Mesenchymal stem cell (in vitro differentiated cells and primary cell): ENCODE data around the gene EDC4.

Experiments used
- DNase-seq: peaks from one replicate; pipeline ENCODE4 v3.0.0-alpha.2; 2013
- H2AFZ ChIP-seq: one replicate; pipeline ENCODE4 v1.6.1; 2013; ENCODE audit warnings: low read depth, mild to moderate bottlenecking, control low read depth, inconsistent platforms, low read length, moderate library complexity
- H2AK5ac ChIP-seq: 2 replicates; pipeline ENCODE4 v1.6.1; 2013; ENCODE audit warnings: low read length, moderate library complexity, mild to moderate bottlenecking, inconsistent platforms; ENCODE audit not compliant: severe bottlenecking
- H2BK120ac ChIP-seq: one replicate; pipeline ENCODE4 v1.6.1; 2013; ENCODE audit warnings: low read depth, mild to moderate bottlenecking, inconsistent platforms, low read length, moderate library complexity
- H2BK12ac ChIP-seq, 2 experiments: one replicate each; pipeline ENCODE4 v1.6.1; 2013; ENCODE audit warnings: inconsistent platforms in 2 of 2, low read length in 2 of 2, mild to moderate bottlenecking in 2 of 2, moderate library complexity in 2 of 2, control low read depth in 1 of 2
- H2BK15ac ChIP-seq: one replicate; pipeline ENCODE4 v1.6.1; 2013; ENCODE audit warnings: mild to moderate bottlenecking, low read depth, inconsistent platforms; ENCODE audit not compliant: poor library complexity, severe bottlenecking
- H2BK5ac ChIP-seq: 2 replicates; pipeline ENCODE4 v1.6.1; 2013; ENCODE audit warnings: low read depth, mild to moderate bottlenecking, low read length, control low read depth, inconsistent platforms; ENCODE audit not compliant: poor library complexity, severe bottlenecking
- H3K14ac ChIP-seq, 2 experiments: one replicate each; pipeline ENCODE4 v1.6.1; 2013; ENCODE audit warnings: inconsistent platforms in 2 of 2, low read length in 2 of 2, control low read depth in 1 of 2, mild to moderate bottlenecking in 1 of 2, moderate library complexity in 1 of 2
- H3K18ac ChIP-seq, 2 experiments: one replicate each; pipeline ENCODE4 v1.6.1; 2013; ENCODE audit warnings: inconsistent platforms in 2 of 2, low read length in 2 of 2, control low read depth in 1 of 2, low read depth in 1 of 2, mild to moderate bottlenecking in 1 of 2
- H3K23ac ChIP-seq, 2 experiments: one replicate each; pipeline ENCODE4 v1.6.1; 2013; ENCODE audit warnings: inconsistent platforms in 2 of 2, low read length in 2 of 2, mild to moderate bottlenecking in 2 of 2, moderate library complexity in 2 of 2, control low read depth in 1 of 2
- H3K27ac ChIP-seq: 2 replicates; pipeline ENCODE4 v1.5.1; 2013; ENCODE audit warnings: mild to moderate bottlenecking, moderate library complexity, low read length, control low read depth, inconsistent platforms; ENCODE audit not compliant: poor library complexity, severe bottlenecking
- H3K27me3 ChIP-seq, 2 experiments: 2 replicates each; pipeline versions ENCODE4 v1.6.1 to v1.7.0; 2013; ENCODE audit warnings: low read length in 2 of 2, mild to moderate bottlenecking in 2 of 2, moderate library complexity in 2 of 2, control low read depth in 1 of 2, inconsistent platforms in 1 of 2; ENCODE audit not compliant: control insufficient read depth in 1 of 2, insufficient read depth in 1 of 2
- H3K36me3 ChIP-seq, 2 experiments: 2 replicates each; pipeline versions ENCODE4 v1.6.1 to v1.7.0; 2013; ENCODE audit warnings: low read length in 2 of 2, control low read depth in 1 of 2, inconsistent platforms in 1 of 2, low read depth in 1 of 2, mild to moderate bottlenecking in 1 of 2; ENCODE audit not compliant: insufficient read depth in 2 of 2, control insufficient read depth in 1 of 2
- H3K4ac ChIP-seq, 2 experiments: one replicate each; pipeline ENCODE4 v1.6.1; 2013; ENCODE audit warnings: inconsistent platforms in 2 of 2, low read length in 2 of 2, mild to moderate bottlenecking in 2 of 2, moderate library complexity in 2 of 2, control low read depth in 1 of 2, low read depth in 1 of 2
- H3K4me1 ChIP-seq: 2 replicates; pipeline ENCODE4 v1.6.1; 2013; ENCODE audit warnings: low read depth, low read length, control low read depth; ENCODE audit not compliant: control insufficient read depth, insufficient read depth
- H3K4me2 ChIP-seq: 2 replicates; pipeline ENCODE4 v1.6.1; 2013; ENCODE audit warnings: low read length, mild to moderate bottlenecking, inconsistent platforms; ENCODE audit not compliant: poor library complexity, severe bottlenecking
- H3K4me3 ChIP-seq, 2 experiments: 2 replicates each; pipeline versions ENCODE4 v1.5.1 to v1.7.0; 2013; ENCODE audit warnings: low read length in 2 of 2, mild to moderate bottlenecking in 2 of 2, control low read depth in 1 of 2, low read depth in 1 of 2; ENCODE audit not compliant: insufficient read depth in 1 of 2
- H3K79me1 ChIP-seq: replicated peaks from 2 replicates; pipeline ENCODE4 v1.6.1; 2013; ENCODE audit warnings: mild to moderate bottlenecking, control low read depth, low read length, inconsistent platforms; ENCODE audit not compliant: poor library complexity, severe bottlenecking
- H3K9ac ChIP-seq: 2 replicates; pipeline ENCODE4 v1.7.0; 2013; ENCODE audit warnings: mild to moderate bottlenecking, low read length, moderate library complexity
- H3K9me3 ChIP-seq: 2 replicates; pipeline ENCODE4 v1.7.0; 2013; ENCODE audit warnings: mild to moderate bottlenecking, low read length; ENCODE audit not compliant: control insufficient read depth
- H4K8ac ChIP-seq: one replicate; pipeline ENCODE4 v1.6.1; 2013; ENCODE audit warnings: inconsistent platforms, mild to moderate bottlenecking, low read length, moderate library complexity
- H4K91ac ChIP-seq: one replicate; pipeline ENCODE4 v1.6.1; 2013; ENCODE audit warnings: mild to moderate bottlenecking, low read length, inconsistent platforms
- WGBS: methylation state at CpG from one replicate; pipeline ENCODE4 v1.1.7; 2013; ENCODE audit warnings: mixed read lengths; 5-methylcytosine and 5-hydroxymethylcytosine counted together

EDC4 gene

DNA sequence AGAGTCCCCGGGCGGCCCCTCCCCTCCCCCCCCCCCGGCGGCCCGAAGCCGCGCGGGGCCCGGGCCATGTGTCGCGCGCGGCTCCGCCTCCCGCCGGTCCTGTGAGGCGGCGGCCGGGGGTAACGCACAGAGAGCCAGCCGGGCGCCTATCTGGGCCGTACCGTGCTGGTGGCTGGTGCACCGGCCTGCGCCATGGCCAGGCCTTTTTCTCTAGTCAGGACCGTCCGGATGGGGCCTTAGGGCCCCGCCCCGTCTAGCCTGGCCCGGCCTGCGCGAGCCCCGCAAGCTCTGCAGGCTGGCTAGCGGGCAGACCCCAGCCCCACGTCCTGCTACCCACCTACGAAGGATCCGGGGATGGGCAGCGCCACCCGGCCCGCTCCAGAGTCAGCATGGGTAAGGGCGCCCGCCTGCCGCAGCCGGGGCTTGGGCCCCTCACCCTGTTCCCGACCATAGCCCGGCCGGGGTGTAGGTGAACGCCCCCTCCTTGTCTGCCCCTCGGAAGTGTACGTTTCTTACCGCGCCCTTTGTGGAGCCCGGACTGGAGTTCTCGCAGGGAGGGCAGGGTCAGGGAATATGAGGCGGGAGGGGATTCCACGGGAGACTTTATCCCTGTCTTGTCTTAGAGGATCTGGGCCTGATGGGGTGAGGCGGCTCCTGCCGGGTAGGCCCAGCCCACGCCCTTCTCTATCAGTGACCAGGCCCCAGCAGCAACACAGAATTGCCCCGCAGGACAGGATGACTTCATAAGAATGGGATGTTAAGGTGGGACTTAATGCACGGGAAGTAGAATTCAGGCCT, 25.6 kb upstream of the EDC4 start, which contains the start of gene CENPT:
CENPT (minus strand) TSS at position 630 of the 798 bp plus-strand sequence. CDS start 13,834 bp downstream, outside the sequence.
- peak within 1 kb of the TSS; percentile 83 to 84 for H3K14ac ChIP-seq
- peak within 1 kb of the TSS; percentile 98 to 99 for H3K18ac ChIP-seq
- peak within 1 kb of the TSS; percentile 85 to 92 for H3K4me3 ChIP-seq
- no peaks in the 10 kb centered on the region for H3K27me3 ChIP-seq
- H2AFZ ChIP-seq: peak within 1 kb of the TSS; percentile 8
- H2BK120ac ChIP-seq: peak within 1 kb of the TSS; percentile 99
- H3K27ac ChIP-seq: peak within 1 kb of the TSS; percentile 97
- peak; percentile 71 for DNase-seq
- peaks cover 30% of the 10 kb centered on the region for H3K4me1 ChIP-seq
- peak within 1 kb of the TSS; percentile 99 for H4K91ac ChIP-seq
- WGBS: under 1% methylated on average over 48 of the region's 62 CpGs
- H3K9me3 ChIP-seq: no peaks in the 10 kb centered on the region
- H2BK15ac ChIP-seq: peak within 1 kb of the TSS; percentile 92
- H3K79me1 ChIP-seq: peaks cover 2% of the 10 kb centered on the region
- peaks cover 16 to 20% of the 10 kb centered on the region in 2 experiments for H3K36me3 ChIP-seq
- peak within 1 kb of the TSS; percentile 3 to 82 for H3K23ac ChIP-seq
- H4K8ac ChIP-seq: peak within 1 kb of the TSS; percentile 100
- peak within 1 kb of the TSS; percentile 62 for H2AK5ac ChIP-seq
- peak within 1 kb of the TSS; percentile 89 for H3K4me2 ChIP-seq
- H3K4ac ChIP-seq: peak within 1 kb of the TSS; percentile 98 to 99
- H2BK5ac ChIP-seq: peak within 1 kb of the TSS; percentile 89
- no peak within 1 kb of the TSS for H2BK12ac ChIP-seq
- peak within 1 kb of the TSS; percentile 98 for H3K9ac ChIP-seq

DNA sequence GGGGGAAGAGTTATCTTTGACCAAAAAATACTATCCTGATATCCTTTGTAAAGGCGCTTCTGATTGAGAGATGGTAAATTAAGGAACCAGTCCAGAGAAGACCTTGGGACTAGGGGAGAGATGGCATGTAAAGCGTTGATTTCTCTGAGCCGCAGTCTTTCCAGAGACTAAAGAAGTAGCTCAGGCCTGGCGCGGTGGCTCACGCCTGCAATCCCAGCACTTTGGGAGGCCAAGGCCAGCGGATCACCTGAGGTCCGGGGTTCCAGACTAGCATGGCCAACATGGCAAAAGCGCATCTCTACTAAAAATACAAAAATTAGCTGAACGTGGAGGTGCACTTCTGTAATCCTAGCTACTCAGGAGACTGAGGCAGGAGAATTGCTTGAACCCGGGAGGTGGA, 24.7 kb upstream of the EDC4 start:
- Histone ChIP-seq H2BK12ac (no peak overlapping the region), H3K9me3 (no peaks in the 10 kb centered on the region), H2AK5ac (no peak overlapping the region), H3K27ac (peak overlapping the region; percentile 88), H4K8ac (no peak overlapping the region), H3K9ac (peak overlapping the region; percentile 98), H3K79me1 (peaks cover 2% of the 10 kb centered on the region), H4K91ac (no peak overlapping the region), H3K14ac (no peak overlapping the region), H3K4ac (no peak overlapping the region), H2BK5ac (no peak overlapping the region), H2BK15ac (no peak overlapping the region), H3K36me3 (peaks cover 16 to 21% of the 10 kb centered on the region in 2 experiments), H2BK120ac (no peak overlapping the region), H3K23ac (no peak overlapping the region), H3K18ac (no peak overlapping the region), H3K4me1 (peaks cover 27% of the 10 kb centered on the region), H3K4me2 (peak overlapping the region; percentile 81), H3K27me3 (no peaks in the 10 kb centered on the region), H2AFZ (no peak overlapping the region), H3K4me3 (peak overlapping the region in 1 of 2 experiments; percentile 85)
- no peak for DNase-seq
- 93% methylated on average over 11 of the region's 11 CpGs for WGBS

DNA sequence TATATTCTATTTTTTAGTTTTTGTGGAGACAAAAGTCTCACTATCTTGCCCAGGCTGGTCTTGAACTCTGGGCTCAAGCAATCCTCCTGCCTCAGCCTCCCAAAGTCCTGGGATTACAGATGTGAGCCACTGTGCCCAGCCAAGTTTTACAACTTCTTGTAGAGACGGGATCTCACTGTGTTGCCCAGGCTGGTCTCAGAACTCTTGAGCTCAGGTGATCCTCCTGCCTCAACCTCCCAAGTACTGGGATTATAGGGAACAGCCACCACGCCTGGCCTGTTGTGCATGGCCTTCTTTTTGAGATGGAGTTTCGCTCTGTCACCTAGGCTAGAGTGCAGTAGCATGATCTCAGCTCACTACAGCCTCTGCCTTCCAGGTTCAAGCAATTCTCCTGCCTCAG, 19.2 kb upstream of the EDC4 start:
- Histone ChIP-seq H3K14ac (no peak overlapping the region), H3K4me2 (no peak overlapping the region), H3K9me3 (no peaks in the 10 kb centered on the region), H2AK5ac (no peak overlapping the region), H3K4me1 (peaks cover 23% of the 10 kb centered on the region), H3K18ac (no peak overlapping the region), H4K91ac (no peak overlapping the region), H3K4ac (no peak overlapping the region), H3K27ac (no peak overlapping the region), H3K9ac (no peak overlapping the region), H3K36me3 (peaks cover 7 to 37% of the 10 kb centered on the region in 2 experiments), H3K23ac (no peak overlapping the region), H2BK5ac (no peak overlapping the region), H2BK12ac (no peak overlapping the region), H2AFZ (no peak overlapping the region), H4K8ac (no peak overlapping the region), H3K27me3 (no peaks in the 10 kb centered on the region), H2BK120ac (no peak overlapping the region), H2BK15ac (no peak overlapping the region), H3K79me1 (no peaks in the 10 kb centered on the region), H3K4me3 (no peak overlapping the region)
- DNase-seq: no peak
- WGBS: 95% methylated on average over 3 of the region's 3 CpGs

DNA sequence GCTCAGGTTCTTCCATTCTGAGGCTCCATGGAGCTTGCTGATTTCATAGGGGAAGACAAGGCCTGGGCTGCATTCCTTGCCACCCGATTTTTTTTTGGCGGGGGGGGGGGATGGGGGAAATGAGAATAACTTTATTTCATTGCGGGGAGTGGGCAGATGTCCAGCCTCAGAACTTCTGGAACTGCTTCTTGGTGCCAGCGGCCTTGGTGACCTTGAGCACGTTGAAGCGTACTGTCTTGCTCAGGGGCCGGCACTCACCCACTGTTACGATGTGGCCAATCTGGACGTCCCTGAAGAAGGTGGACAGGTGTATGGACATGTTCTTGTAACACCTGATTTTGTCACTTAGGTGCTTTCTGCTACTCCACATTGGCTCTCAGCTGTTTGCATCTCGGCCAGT, 17.1 kb upstream of the EDC4 start:
- H3K27me3 ChIP-seq: no peaks in the 10 kb centered on the region
- peaks cover 22% of the 10 kb centered on the region for H3K4me1 ChIP-seq
- no peak for DNase-seq
- H2BK15ac ChIP-seq: no peak overlapping the region
- no peak overlapping the region for H2BK120ac ChIP-seq
- H3K23ac ChIP-seq: no peak overlapping the region
- H2BK12ac ChIP-seq: no peak overlapping the region
- H2BK5ac ChIP-seq: no peak overlapping the region
- no peak overlapping the region for H3K4me2 ChIP-seq
- H3K27ac ChIP-seq: no peak overlapping the region
- H4K8ac ChIP-seq: no peak overlapping the region
- no peaks in the 10 kb centered on the region for H3K79me1 ChIP-seq
- H3K36me3 ChIP-seq: peaks cover 0 to 39% of the 10 kb centered on the region in 2 experiments
- H4K91ac ChIP-seq: no peak overlapping the region
- no peaks in the 10 kb centered on the region for H3K9me3 ChIP-seq
- no peak overlapping the region for H2AK5ac ChIP-seq
- 95% methylated on average over 10 of the region's 10 CpGs for WGBS
- no peak overlapping the region for H3K18ac ChIP-seq
- no peak overlapping the region for H3K9ac ChIP-seq
- no peak overlapping the region for H3K4me3 ChIP-seq
- no peak overlapping the region for H3K14ac ChIP-seq
- H3K4ac ChIP-seq: no peak overlapping the region
- H2AFZ ChIP-seq: no peak overlapping the region
